ENCODE measurements around the gene COL18A1. TPM values are rescaled to one million over a fixed set of nuclear protein-coding genes. Genes with fewer than 3 reads are reported as not detected.

The COL18A1 gene
- total RNA-seq, 4 donors from 2014 or later: 64.7 to 110 (median 98.9) TPM

GRCh38 chr21:45555557-45556301, 150.8 kb downstream of the COL18A1 start:
- ATAC-seq (ENCODE audit: low FRiP score) (peak; percentile 73), DNase-seq (ENCODE audit: low spot score) (no peak)
- peak in 1 of 3 donors; percentile 30 for TF ChIP-seq CTCF (IDR thresholded peaks at IDR 0.05)

- ATAC-seq (ENCODE audit: low FRiP score): no peak
- DNase-seq (ENCODE audit: low spot score): no peak
- no peak for TF ChIP-seq CTCF (IDR thresholded peaks at IDR 0.05)
These were observed 151.3 kb downstream of the COL18A1 start for GRCh38 chr21:45556302-45556644.

- no peak for TF ChIP-seq CTCF (IDR thresholded peaks at IDR 0.05)
- DNase-seq (ENCODE audit: low spot score): no peak
- ATAC-seq (ENCODE audit: low FRiP score): no peak
These were observed 152.0 kb downstream of the COL18A1 start for GRCh38 chr21:45556645-45557615.

GRCh38 chr21:45557616-45558043, 152.7 kb downstream of the COL18A1 start:
- no peak for ATAC-seq (ENCODE audit: low FRiP score)
- TF ChIP-seq CTCF (IDR thresholded peaks at IDR 0.05): no peak
- DNase-seq (ENCODE audit: low spot score): no peak

- TF ChIP-seq CTCF (IDR thresholded peaks at IDR 0.05): no peak
- no peak for DNase-seq (ENCODE audit: low spot score)
- ATAC-seq (ENCODE audit: low FRiP score): no peak
These were observed 153.2 kb downstream of the COL18A1 start for GRCh38 chr21:45558044-45558721.

- no peak for TF ChIP-seq CTCF (IDR thresholded peaks at IDR 0.05)
- ATAC-seq (ENCODE audit: low FRiP score) (no peak), DNase-seq (ENCODE audit: low spot score) (no peak)
These were observed 154.5 kb downstream of the COL18A1 start for GRCh38 chr21:45559216-45560105.
